K562 (cell line): Measurements from ENCODE around the gene C2CD2. TPM values are rescaled to one million over a fixed set of nuclear protein-coding genes. Genes with fewer than 3 reads are reported as not detected.
A peak's percentile ranks its signal among the peaks of the same experiment; 100 is the strongest.

Source experiments
- ATAC-seq: fragments of 200-7000 bp; cut with Tn5 transposase; 3 replicates; pipeline ENCODE4 v1.9.1; 2020; ENCODE audit warnings: moderate library complexity
- BruUV-seq: library from RNA; stranded (reverse); fragments of 400-500 nt; replicated peaks from 2 replicates; lab custom pipeline; 2021; lab: Mats Ljungman, UMichigan
- CTCF ChIA-PET: fragments of 300-600 bp; formaldehyde crosslinking; extraction: SDS; loops from one replicate; lab custom pipeline; 2021; ENCODE audit warnings: low intra/inter-chr PET ratio; lab: Yijun Ruan, JAX
- POLR2A ChIA-PET: fragments of 300-600, 350-650 bp; sonication (Branson Sonifier 250); formaldehyde crosslinking; extraction: SDS; loops from one replicate; lab custom pipeline; 2021; ENCODE audit warnings: antibody characterized with exemption, inconsistent platforms; lab: Yijun Ruan, JAX
- DNase-seq, 4 experiments: peaks; one replicate each; pipeline versions ENCODE4 v3.0.0 to v3.0.0-alpha.2; 2011 to 2018; ENCODE audit warnings: low spot score in 3 of 4, mixed read lengths in 3 of 4; ENCODE audit errors: extremely low read depth in 1 of 4
- FAIRE-seq: peaks from 2 replicates; lab custom pipeline; 2011; peaks lifted over from hg19 to GRCh38; lab: Jason Lieb, UNC
- H2AFZ ChIP-seq: 2 replicates; pipeline ENCODE4 v1.6.0; 2011; ENCODE audit warnings: low read depth, low read length, control low read depth, inconsistent platforms
- H3K27ac ChIP-seq: fragments of 200-600 bp; 3 replicates; pipeline ENCODE4 v1.8.0; 2011; ENCODE audit warnings: low read depth, mild to moderate bottlenecking, control low read depth, inconsistent platforms, low read length, moderate library complexity, mixed read lengths; ENCODE audit errors: extremely low read depth
- H3K27me3 ChIP-seq, 2 experiments: fragments of 300-600 bp in 1 of 2; 2 replicates in 1 of 2; 3 replicates in 1 of 2; pipeline versions ENCODE4 v1.6.0 to v1.8.0; 2011; ENCODE audit warnings: inconsistent platforms in 2 of 2, low read length in 2 of 2, mild to moderate bottlenecking in 1 of 2, mixed read lengths in 1 of 2, moderate library complexity in 1 of 2; ENCODE audit not compliant: control insufficient read depth in 2 of 2, insufficient read depth in 2 of 2
- H3K36me3 ChIP-seq: fragments of 300-600 bp; 3 replicates; pipeline ENCODE4 v1.8.0; 2011; ENCODE audit warnings: mild to moderate bottlenecking, low read length, inconsistent platforms; ENCODE audit not compliant: control insufficient read depth, insufficient read depth
- H3K4me1 ChIP-seq, 2 experiments: fragments of 200-600 bp in 1 of 2; replicated peaks in 1 of 2; 2 replicates in 1 of 2; 3 replicates in 1 of 2; pipeline versions ENCODE4 v1.5.1 to v1.8.0; 2011; ENCODE audit warnings: inconsistent platforms in 2 of 2, low read length in 2 of 2, mild to moderate bottlenecking in 1 of 2, mixed read lengths in 1 of 2, moderate library complexity in 1 of 2; ENCODE audit not compliant: control insufficient read depth in 2 of 2, insufficient read depth in 2 of 2
- H3K4me2 ChIP-seq: 2 replicates; pipeline ENCODE4 v1.6.1; 2011; ENCODE audit warnings: low read length, control low read depth, inconsistent platforms, mixed read lengths; ENCODE audit not compliant: insufficient read depth
- H3K4me3 ChIP-seq: fragments of 200-600 bp; sonication (generic), shearing (Covaris generic); 2 replicates; pipeline ENCODE4 v1.5.1; 2016; ENCODE audit warnings: control low read depth, inconsistent platforms
- H3K79me2 ChIP-seq: fragments of 200-600 bp; 3 replicates; pipeline ENCODE4 v1.8.0; 2011; ENCODE audit warnings: low read length, inconsistent platforms; ENCODE audit not compliant: control insufficient read depth, insufficient read depth
- H3K9ac ChIP-seq, 2 experiments: 2 replicates each; pipeline versions ENCODE4 v1.6.0 to v1.6.1; 2011; ENCODE audit warnings: low read depth in 2 of 2, low read length in 2 of 2, control low read depth in 1 of 2, inconsistent platforms in 1 of 2, mild to moderate bottlenecking in 1 of 2, mixed read lengths in 1 of 2; ENCODE audit not compliant: insufficient read depth in 1 of 2
- H3K9me1 ChIP-seq: one replicate; pipeline ENCODE4 v1.6.0; 2011; ENCODE audit warnings: inconsistent platforms, mild to moderate bottlenecking, low read length, moderate library complexity; ENCODE audit not compliant: control insufficient read depth, insufficient read depth
- H3K9me3 ChIP-seq: replicated peaks from 2 replicates; pipeline ENCODE4 v1.5.1; 2011; ENCODE audit warnings: low read depth, low read length, inconsistent platforms; ENCODE audit not compliant: control insufficient read depth, insufficient read depth
- H4K20me1 ChIP-seq: replicated peaks from 2 replicates; pipeline ENCODE4 v1.6.1; 2011; ENCODE audit warnings: low read length, inconsistent platforms, mixed read lengths; ENCODE audit not compliant: control insufficient read depth, insufficient read depth
- BCOR ChIP-seq: fragments of 450-650 bp; IDR thresholded peaks from 2 replicates; pipeline ENCODE4 v1.6.1; 2016
- DEAF1 ChIP-seq: fragments of 450-650 bp; formaldehyde crosslinking; IDR thresholded peaks from 2 replicates; pipeline ENCODE4 v1.4.0; 2020; ENCODE audit warnings: mild to moderate bottlenecking, moderate library complexity
- E2F5 ChIP-seq: sonication (generic); formaldehyde crosslinking; IDR thresholded peaks from 2 replicates; pipeline ENCODE4 v1.8.0; 2022; ENCODE audit warnings: mild to moderate bottlenecking, missing genetic modification reagents
- HDAC2 ChIP-seq: fragments of 450-650 bp; IDR thresholded peaks from 2 replicates; pipeline ENCODE4 v1.6.1; 2016; ENCODE audit warnings: mild to moderate bottlenecking
- HDGF ChIP-seq: fragments of 450-650 bp; IDR thresholded peaks from 2 replicates; pipeline ENCODE4 v1.6.1; 2016
- HNRNPL ChIP-seq: fragments of 200-400 bp; formaldehyde crosslinking; IDR thresholded peaks from 2 replicates; pipeline ENCODE4 v1.6.1; 2017; ENCODE audit warnings: low read depth, mild to moderate bottlenecking, low read length
- KDM1A ChIP-seq, 2 experiments: fragments of 450-650 bp; IDR thresholded peaks; 2 replicates each; pipeline ENCODE4 v1.6.1; 2016; ENCODE audit warnings: mild to moderate bottlenecking in 2 of 2
- KLF6 ChIP-seq: fragments of 250-450 bp; sonication (Bioruptor Pico); IDR thresholded peaks from 2 replicates; pipeline ENCODE4 v1.4.0; 2020; ENCODE audit warnings: mild to moderate bottlenecking, moderate library complexity, borderline replicate concordance
- MAFK ChIP-seq: IDR thresholded peaks from 2 replicates; pipeline ENCODE4 v1.6.1; 2011; ENCODE audit warnings: low read length, improper control_type of control experiment
- RBFOX2 ChIP-seq: fragments of 200-400 bp; formaldehyde crosslinking; IDR thresholded peaks from 2 replicates; pipeline ENCODE4 v1.6.1; 2017; ENCODE audit warnings: low read depth, mild to moderate bottlenecking, low read length, moderate library complexity
- RBM25 ChIP-seq: fragments of 200-400 bp; formaldehyde crosslinking; IDR thresholded peaks from 2 replicates; pipeline ENCODE4 v1.6.1; 2018; ENCODE audit warnings: low read length, low read depth, moderate library complexity; ENCODE audit not compliant: severe bottlenecking
- ZKSCAN8 ChIP-seq: fragments of 200-800 bp; sonication (Bioruptor generic); IDR thresholded peaks from 2 replicates; pipeline ENCODE4 v1.6.1; 2016; ENCODE audit warnings: missing genetic modification characterization, missing compliant biosample characterization
- WGBS: fragments of 100-300 bp; shearing (Covaris generic); methylation state at CpG from one replicate; pipeline ENCODE4 v1.1.6; 2016; ENCODE audit warnings: low coverage, mixed read lengths; ENCODE audit not compliant: insufficient coverage; ENCODE audit errors: missing lambda C conversion rate; 5-methylcytosine and 5-hydroxymethylcytosine counted together
- in situ Hi-C: fragments of 300-500 bp; cut with MboI; formaldehyde crosslinking; loops from 4 replicates; pipeline ENCODE4 v1.15.0; 2018; ENCODE audit warnings: inconsistent platforms, mixed read lengths
- intact Hi-C: fragments of 100-400 bp; cut with micrococcal nuclease; formaldehyde crosslinking; loops from 2 replicates; pipeline ENCODE4 v1.14.2; 2022
- polyA plus RNA-seq, 8 experiments: library from polyadenylated mRNA; depleted of rRNA in 4 of 8; stranded (reverse) in 5 of 8; unstranded in 3 of 8; fragments of >200 nt; fragmentation: Nextera tagmentation in 2 of 8; fragmentation: Illumina TruSeq in 1 of 8; extraction: Ambion mirVana in 2 of 8; extraction: Trizol in 1 of 8; gene quantifications; 2 replicates each; pipeline versions ENCODE4 v1.2.1 to v1.2.3, GENCODE V29; 2011 to 2014; ENCODE audit warnings: inconsistent platforms in 1 of 8, missing spikeins in 1 of 8
- total RNA-seq, 7 experiments: library from RNA; depleted of rRNA in 6 of 7; stranded (reverse); fragments of >200 nt in 6 of 7; fragmentation: Illumina TruSeq in 2 of 7; extraction: Trizol in 2 of 7; gene quantifications; 2 replicates each; pipeline versions ENCODE4 v1.2.1 to v1.2.3, GENCODE V29; 2011 to 2021; ENCODE audit warnings: low replicate concordance in 1 of 7
- TF ChIP-seq, protein P1 (sequence below), 2 experiments: fragments of 450-650 bp; IDR thresholded peaks; 2 replicates each; pipeline ENCODE4 v1.6.1; 2018; ENCODE audit warnings: mild to moderate bottlenecking in 2 of 2, low read depth in 1 of 2; ENCODE audit not compliant: partially characterized antibody in 2 of 2

Gene C2CD2
- total and polyA plus RNA-seq, 9 of the 15 experiments (the other 6 are each of a cell fraction or from before 2014, with no cell fraction given): 1.3 to 21.6 (median 12.1) TPM

DNA sequence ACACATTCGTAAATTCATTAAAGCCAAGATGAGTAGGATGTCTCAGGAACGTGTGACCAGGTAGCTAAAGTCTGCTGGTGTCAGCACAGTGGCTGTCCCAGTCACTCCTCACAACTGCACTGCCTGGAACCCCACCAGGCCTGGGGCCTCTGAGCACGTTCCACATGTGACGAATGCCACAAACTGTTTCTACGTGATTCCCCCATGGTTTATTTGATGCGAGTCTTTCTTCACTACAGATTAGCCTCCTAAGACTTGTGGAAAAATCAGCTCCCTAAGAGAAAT lies 107.8 kb downstream of the C2CD2 start (continued):
- no peak for TF ChIP-seq DEAF1
- no peak for TF ChIP-seq MAFK

- Histone ChIP-seq H3K4me2 (no peak overlapping the region; the same call in 1 of the 2 replicates), H3K4me3 (no peak overlapping the region), H3K27me3 (no peaks in the 10 kb centered on the region), H3K79me2 (no peaks in the 10 kb centered on the region), H3K9me3 (no peaks in the 10 kb centered on the region), H3K9me1 (no peaks in the 10 kb centered on the region), H2AFZ (no peak overlapping the region), H3K36me3 (peaks cover 28% of the 10 kb centered on the region; the same call in 2 of the 3 replicates), H3K27ac (peak overlapping the region; percentile 66; the same call in 2 of the 3 replicates), H3K4me1 (peaks cover 14 to 23% of the 10 kb centered on the region in 2 experiments; a peak in 4 of 5 replicates), H4K20me1 (no peaks in the 10 kb centered on the region), H3K9ac (peak overlapping the region; percentile 13 to 57; a peak in 3 of 4 replicates)
- intact Hi-C loops (loop anchor here (2.0 kb wide), 1 partner anchor 29 kb away; no protein-coding TSS in a partner anchor), in situ Hi-C loops (no loop called here)
- POLR2A ChIA-PET: interaction anchor here (0.8 to 0.9 kb wide), 2 partner anchors 9 to 34 kb away, joined by 3 to 5 read pairs; partner anchors contain the start of gene PRDM15
- peak; percentile 53 to 76 (median 64) for DNase-seq
- no TSS peak for BruUV-seq
- ATAC-seq: peak; percentile 76
- no peak for FAIRE-seq
- 73% methylated on average over 21 of the region's 21 CpGs for WGBS
- CTCF ChIA-PET: no interaction called here
- peak; percentile 91 for TF ChIP-seq BCOR
- no peak for TF ChIP-seq ZKSCAN8 (CRISPR knock-in tag)
- no peak for TF ChIP-seq E2F5 (CRISPR knock-in tag)
- TF ChIP-seq HNRNPL: no peak
- TF ChIP-seq HDAC2: peak; percentile 67; the same call in 1 of the 2 replicates
- TF ChIP-seq, protein P1, sequence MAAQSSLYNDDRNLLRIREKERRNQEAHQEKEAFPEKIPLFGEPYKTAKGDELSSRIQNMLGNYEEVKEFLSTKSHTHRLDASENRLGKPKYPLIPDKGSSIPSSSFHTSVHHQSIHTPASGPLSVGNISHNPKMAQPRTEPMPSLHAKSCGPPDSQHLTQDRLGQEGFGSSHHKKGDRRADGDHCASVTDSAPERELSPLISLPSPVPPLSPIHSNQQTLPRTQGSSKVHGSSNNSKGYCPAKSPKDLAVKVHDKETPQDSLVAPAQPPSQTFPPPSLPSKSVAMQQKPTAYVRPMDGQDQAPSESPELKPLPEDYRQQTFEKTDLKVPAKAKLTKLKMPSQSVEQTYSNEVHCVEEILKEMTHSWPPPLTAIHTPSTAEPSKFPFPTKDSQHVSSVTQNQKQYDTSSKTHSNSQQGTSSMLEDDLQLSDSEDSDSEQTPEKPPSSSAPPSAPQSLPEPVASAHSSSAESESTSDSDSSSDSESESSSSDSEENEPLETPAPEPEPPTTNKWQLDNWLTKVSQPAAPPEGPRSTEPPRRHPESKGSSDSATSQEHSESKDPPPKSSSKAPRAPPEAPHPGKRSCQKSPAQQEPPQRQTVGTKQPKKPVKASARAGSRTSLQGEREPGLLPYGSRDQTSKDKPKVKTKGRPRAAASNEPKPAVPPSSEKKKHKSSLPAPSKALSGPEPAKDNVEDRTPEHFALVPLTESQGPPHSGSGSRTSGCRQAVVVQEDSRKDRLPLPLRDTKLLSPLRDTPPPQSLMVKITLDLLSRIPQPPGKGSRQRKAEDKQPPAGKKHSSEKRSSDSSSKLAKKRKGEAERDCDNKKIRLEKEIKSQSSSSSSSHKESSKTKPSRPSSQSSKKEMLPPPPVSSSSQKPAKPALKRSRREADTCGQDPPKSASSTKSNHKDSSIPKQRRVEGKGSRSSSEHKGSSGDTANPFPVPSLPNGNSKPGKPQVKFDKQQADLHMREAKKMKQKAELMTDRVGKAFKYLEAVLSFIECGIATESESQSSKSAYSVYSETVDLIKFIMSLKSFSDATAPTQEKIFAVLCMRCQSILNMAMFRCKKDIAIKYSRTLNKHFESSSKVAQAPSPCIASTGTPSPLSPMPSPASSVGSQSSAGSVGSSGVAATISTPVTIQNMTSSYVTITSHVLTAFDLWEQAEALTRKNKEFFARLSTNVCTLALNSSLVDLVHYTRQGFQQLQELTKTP (IDR thresholded peaks at IDR 0.05; ENCODE audit: low read depth in 1 of 2, partially characterized antibody in 2 of 2): no peak
- TF ChIP-seq RBM25: peak; percentile 57
- TF ChIP-seq RBFOX2: 0 out of 2 replicates have a peak, but pooled peaks have one; percentile 39
- peak; percentile 36 to 81; a peak in 2 of 4 replicates for TF ChIP-seq KDM1A (IDR thresholded peaks at IDR 0.05)
- TF ChIP-seq KLF6 (CRISPR knock-in tag): no peak
- 0 out of 2 replicates have a peak, but pooled peaks have one; percentile 62 for TF ChIP-seq HDGF
Measured at GRCh38 chr21:41845310-41846032, 108.3 kb downstream of the C2CD2 start.
